Activated CD8-positive, alpha-beta memory T cell treated with anti-CD3 and anti-CD28 coated beads, Interleukin-2, amount 10 ng/mL, durations not matched to agents 7 days and 5 days (primary cell): Measurements from ENCODE around the gene BAZ2B. TPM values are rescaled to one million over a fixed set of nuclear protein-coding genes. Genes with fewer than 3 reads are reported as not detected.

Experiments used
- ATAC-seq: fragments of 150-1000 bp; cut with Tn5 transposase; one replicate; pipeline ENCODE4 v1.10.0; 2021; ENCODE audit warnings: moderate library complexity
- CTCF ChIA-PET: fragments of 350-600 bp; sonication (Branson Sonifier 250); formaldehyde crosslinking; loops from one replicate; lab custom pipeline; 2021; ENCODE audit warnings: antibody characterized with exemption; lab: Charles Lee
- DNase-seq: peaks from one replicate; pipeline ENCODE4 v3.0.0-alpha.2; 2020
- H3K27ac Mint-ChIP-seq: one replicate; pipeline ENCODE4 v1.8.0; 2021; ENCODE audit warnings: mild to moderate bottlenecking, mixed read lengths
- H3K27me3 Mint-ChIP-seq: one replicate; pipeline ENCODE4 v1.8.0; 2021; ENCODE audit warnings: mixed read lengths
- H3K36me3 Mint-ChIP-seq: one replicate; pipeline ENCODE4 v1.8.0; 2021; ENCODE audit warnings: mild to moderate bottlenecking, mixed read lengths
- H3K4me1 Mint-ChIP-seq: one replicate; pipeline ENCODE4 v1.8.0; 2021; ENCODE audit warnings: mixed read lengths
- H3K4me3 Mint-ChIP-seq: one replicate; pipeline ENCODE4 v1.8.0; 2021; ENCODE audit warnings: mild to moderate bottlenecking, moderate library complexity, mixed read lengths
- H3K9me3 Mint-ChIP-seq: one replicate; pipeline ENCODE4 v1.8.0; 2022; ENCODE audit warnings: low read depth, mixed read lengths
- total RNA-seq, 2 experiments: library from RNA; stranded (reverse); gene quantifications; one replicate each; pipeline ENCODE4 v1.2.3, GENCODE V29; 2021

Gene BAZ2B
- total RNA-seq, result 10 to 100 TPM; 10.3 to 15.6 TPM

- H3K36me3 Mint-ChIP-seq, result no peaks in the 10 kb centered on the region
- DNase-seq (no peak), ATAC-seq (no peak)
- peaks cover 11% of the 10 kb centered on the region for H3K4me1 Mint-ChIP-seq
- no peaks in the 10 kb centered on the region for H3K9me3 Mint-ChIP-seq
- H3K4me3 Mint-ChIP-seq, result peak within 1 kb of the TSS; percentile 77
- CTCF ChIA-PET, result no interaction called here
- peak within 1 kb of the TSS; percentile 55 for H3K27ac Mint-ChIP-seq
- peaks cover 27% of the 10 kb centered on the region for H3K27me3 Mint-ChIP-seq
Measured at GRCh38 chr2:159616286-159616701, at the start of gene BAZ2B. TSS of gene BAZ2B (minus strand) at chr2:159616548. CDS start at chr2:159478719, 137,829 bp downstream.

- H3K27ac Mint-ChIP-seq, result no peak overlapping the region
- ATAC-seq (no peak), DNase-seq (no peak)
- H3K36me3 Mint-ChIP-seq, result peaks cover 1% of the 10 kb centered on the region
- H3K27me3 Mint-ChIP-seq, result no peaks in the 10 kb centered on the region
- no peaks in the 10 kb centered on the region for H3K4me1 Mint-ChIP-seq
- H3K9me3 Mint-ChIP-seq, result peaks cover 2% of the 10 kb centered on the region
- CTCF ChIA-PET, result no interaction called here
- H3K4me3 Mint-ChIP-seq, result no peak overlapping the region
Measured at GRCh38 chr2:159661286-159661685, 44.9 kb upstream of the BAZ2B start.

GRCh38 chr2:159658881-159659873, 42.8 kb upstream of the BAZ2B start:
- no peaks in the 10 kb centered on the region for H3K36me3 Mint-ChIP-seq
- no peak for DNase-seq
- CTCF ChIA-PET, result no interaction called here
- ATAC-seq, result no peak
- no peaks in the 10 kb centered on the region for H3K4me1 Mint-ChIP-seq
- no peaks in the 10 kb centered on the region for H3K27me3 Mint-ChIP-seq
- no peak overlapping the region for H3K27ac Mint-ChIP-seq
- peaks cover 4% of the 10 kb centered on the region for H3K9me3 Mint-ChIP-seq
- H3K4me3 Mint-ChIP-seq, result no peak overlapping the region

GRCh38 chr2:159653962-159654361, 37.6 kb upstream of the BAZ2B start:
- no peak for ATAC-seq
- peaks cover 4% of the 10 kb centered on the region for H3K9me3 Mint-ChIP-seq
- no peak overlapping the region for H3K4me3 Mint-ChIP-seq
- CTCF ChIA-PET, result no interaction called here
- no peaks in the 10 kb centered on the region for H3K27me3 Mint-ChIP-seq
- H3K36me3 Mint-ChIP-seq, result no peaks in the 10 kb centered on the region
- H3K4me1 Mint-ChIP-seq, result no peaks in the 10 kb centered on the region
- no peak overlapping the region for H3K27ac Mint-ChIP-seq
- no peak for DNase-seq

- Mint-ChIP-seq H3K36me3 (no peaks in the 10 kb centered on the region), H3K27me3 (no peaks in the 10 kb centered on the region), H3K4me3 (no peak overlapping the region), H3K4me1 (no peaks in the 10 kb centered on the region), H3K9me3 (peaks cover 4% of the 10 kb centered on the region), H3K27ac (no peak overlapping the region)
- DNase-seq (no peak), ATAC-seq (no peak)
- CTCF ChIA-PET, result no interaction called here
Measured at GRCh38 chr2:159651884-159652283, 35.5 kb upstream of the BAZ2B start.

- ATAC-seq, result no peak
Measured at GRCh38 chr2:159650574-159650973, 34.2 kb upstream of the BAZ2B start.

GRCh38 chr2:159648643-159649042, 32.3 kb upstream of the BAZ2B start:
- CTCF ChIA-PET, result no interaction called here
- H3K27ac Mint-ChIP-seq, result no peak overlapping the region
- H3K27me3 Mint-ChIP-seq, result no peaks in the 10 kb centered on the region
- H3K9me3 Mint-ChIP-seq, result no peaks in the 10 kb centered on the region
- H3K36me3 Mint-ChIP-seq, result peaks cover 1% of the 10 kb centered on the region
- no peaks in the 10 kb centered on the region for H3K4me1 Mint-ChIP-seq
- H3K4me3 Mint-ChIP-seq, result no peak overlapping the region
- ATAC-seq (no peak), DNase-seq (no peak)

More at GRCh38 chr2:159650574-159650973, 34.2 kb upstream of the BAZ2B start:
- no peak for DNase-seq
- CTCF ChIA-PET, result no interaction called here
- Mint-ChIP-seq H3K4me1 (no peaks in the 10 kb centered on the region), H3K27me3 (no peaks in the 10 kb centered on the region), H3K4me3 (no peak overlapping the region), H3K9me3 (no peaks in the 10 kb centered on the region), H3K27ac (no peak overlapping the region), H3K36me3 (no peaks in the 10 kb centered on the region)

- Mint-ChIP-seq H3K4me1 (no peaks in the 10 kb centered on the region), H3K36me3 (peaks cover 1% of the 10 kb centered on the region), H3K9me3 (no peaks in the 10 kb centered on the region), H3K27ac (no peak overlapping the region), H3K4me3 (no peak overlapping the region), H3K27me3 (no peaks in the 10 kb centered on the region)
- ATAC-seq (no peak), DNase-seq (no peak)
- CTCF ChIA-PET, result no interaction called here
Measured at GRCh38 chr2:159647667-159648066, 31.3 kb upstream of the BAZ2B start.

- no peaks in the 10 kb centered on the region for H3K4me1 Mint-ChIP-seq
- ATAC-seq (no peak), DNase-seq (no peak)
- no peaks in the 10 kb centered on the region for H3K27me3 Mint-ChIP-seq
- H3K27ac Mint-ChIP-seq, result no peak overlapping the region
- CTCF ChIA-PET, result no interaction called here
- no peaks in the 10 kb centered on the region for H3K36me3 Mint-ChIP-seq
- peaks cover 3% of the 10 kb centered on the region for H3K9me3 Mint-ChIP-seq
- no peak overlapping the region for H3K4me3 Mint-ChIP-seq
Measured at GRCh38 chr2:159640176-159640575, 23.8 kb upstream of the BAZ2B start.

- no peak overlapping the region for H3K4me3 Mint-ChIP-seq
- H3K27ac Mint-ChIP-seq, result no peak overlapping the region
- ATAC-seq (no peak), DNase-seq (no peak)
- no peaks in the 10 kb centered on the region for H3K36me3 Mint-ChIP-seq
- CTCF ChIA-PET, result no interaction called here
- H3K4me1 Mint-ChIP-seq, result no peaks in the 10 kb centered on the region
- H3K27me3 Mint-ChIP-seq, result no peaks in the 10 kb centered on the region
- peaks cover 3% of the 10 kb centered on the region for H3K9me3 Mint-ChIP-seq
Measured at GRCh38 chr2:159639712-159640111, 23.4 kb upstream of the BAZ2B start.

- Mint-ChIP-seq H3K9me3 (peaks cover 3% of the 10 kb centered on the region), H3K4me3 (no peak overlapping the region), H3K4me1 (no peaks in the 10 kb centered on the region), H3K27me3 (no peaks in the 10 kb centered on the region), H3K27ac (no peak overlapping the region), H3K36me3 (no peaks in the 10 kb centered on the region)
- DNase-seq, result no peak
- CTCF ChIA-PET, result no interaction called here
- ATAC-seq, result no peak
Measured at GRCh38 chr2:159639071-159639470, 22.7 kb upstream of the BAZ2B start.

GRCh38 chr2:159637988-159638501, 21.7 kb upstream of the BAZ2B start:
- H3K4me1 Mint-ChIP-seq, result no peaks in the 10 kb centered on the region
- CTCF ChIA-PET, result no interaction called here

GRCh38 chr2:159637240-159637639, 20.9 kb upstream of the BAZ2B start:
- ATAC-seq, result no peak
- H3K4me1 Mint-ChIP-seq, result no peaks in the 10 kb centered on the region
- no peaks in the 10 kb centered on the region for H3K36me3 Mint-ChIP-seq
- no peaks in the 10 kb centered on the region for H3K27me3 Mint-ChIP-seq
- no peak overlapping the region for H3K27ac Mint-ChIP-seq
- CTCF ChIA-PET, result no interaction called here
- H3K4me3 Mint-ChIP-seq, result no peak overlapping the region
- DNase-seq, result no peak
- peaks cover 3% of the 10 kb centered on the region for H3K9me3 Mint-ChIP-seq

More at GRCh38 chr2:159637988-159638501, 21.7 kb upstream of the BAZ2B start:
- ATAC-seq, result no peak
- no peak for DNase-seq
- no peaks in the 10 kb centered on the region for H3K27me3 Mint-ChIP-seq
- H3K27ac Mint-ChIP-seq, result no peak overlapping the region
- H3K4me3 Mint-ChIP-seq, result no peak overlapping the region
- H3K9me3 Mint-ChIP-seq, result peaks cover 3% of the 10 kb centered on the region
- H3K36me3 Mint-ChIP-seq, result no peaks in the 10 kb centered on the region
